HG03066 (cell line): ENCODE results near the gene NOXO1.
"Not testable (repeated sequence)": the region's sequence is repeated elsewhere in the genome, so short reads cannot be mapped to it uniquely, and the experiment has no call there.

Experiments used
- ATAC-seq: cut with Tn5 transposase; IDR thresholded peaks from one replicate; pipeline ENCODE4 v1.9.1; 2021; ENCODE audit warnings: low read depth; ENCODE audit not compliant: unreplicated experiment

Gene NOXO1

GRCh38 chr16:2013527-2013926 is 32.3 kb upstream of the NOXO1 start:
- ATAC-seq: no peak

DNA sequence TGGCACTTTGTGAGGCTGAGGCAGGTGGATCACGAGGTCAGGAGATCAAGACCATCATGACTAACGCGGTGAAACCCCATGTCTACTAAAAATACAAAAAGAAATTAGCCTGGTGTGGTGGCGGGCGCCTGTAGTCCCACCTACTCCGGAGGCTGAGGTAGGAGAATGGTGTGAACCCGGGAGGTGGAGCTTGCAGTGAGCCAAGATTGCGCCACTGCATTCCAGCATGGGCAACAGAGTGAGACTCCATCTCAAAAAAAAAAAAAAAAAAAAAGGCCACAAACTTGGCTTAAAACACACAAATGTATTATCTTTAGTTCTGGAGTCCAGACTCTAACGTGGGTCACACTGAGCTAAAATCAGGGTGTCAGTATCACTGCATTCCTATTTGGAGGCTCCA is 30.5 kb upstream of the NOXO1 start:
- not testable (repeated sequence) for ATAC-seq

DNA sequence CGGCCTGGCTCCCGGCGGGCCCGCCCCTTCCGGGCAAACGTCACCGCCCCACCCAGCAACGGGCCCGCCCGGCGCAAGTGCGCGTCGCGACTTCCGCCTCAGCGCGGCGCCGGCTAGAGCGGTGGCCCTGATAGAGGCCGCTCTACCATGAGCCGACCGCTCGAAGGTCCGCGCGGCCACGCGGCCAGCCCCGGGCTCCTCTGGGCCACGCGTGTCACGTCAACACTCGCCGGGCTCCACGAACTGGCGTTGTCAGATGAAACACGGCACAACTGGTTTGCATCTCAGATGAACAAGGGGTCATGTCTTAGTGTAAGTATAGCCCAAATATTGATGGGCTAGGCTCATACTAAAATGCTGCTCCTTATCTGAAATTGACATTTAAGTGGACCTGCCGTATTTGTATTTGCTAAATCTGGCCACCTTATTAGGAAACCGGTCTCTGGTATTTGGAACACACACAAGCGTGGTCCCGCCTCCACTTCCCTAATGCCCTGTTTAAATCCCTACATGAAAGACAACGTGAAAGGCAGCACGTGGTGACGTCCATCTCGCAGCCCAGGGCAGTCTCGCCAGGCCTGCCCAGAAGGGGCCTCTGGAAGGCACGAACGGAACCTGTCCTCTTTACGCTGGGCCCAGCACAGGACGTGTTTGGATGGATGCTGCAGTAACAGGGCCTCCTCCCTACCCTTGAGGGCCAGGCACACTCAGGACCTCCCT is 28.7 kb upstream of the NOXO1 start, which contains the start of gene ZNF598:
Gene ZNF598 (minus strand): TSS at position 31 of the 720 bp plus-strand sequence.
- ATAC-seq: peak; percentile 75

DNA sequence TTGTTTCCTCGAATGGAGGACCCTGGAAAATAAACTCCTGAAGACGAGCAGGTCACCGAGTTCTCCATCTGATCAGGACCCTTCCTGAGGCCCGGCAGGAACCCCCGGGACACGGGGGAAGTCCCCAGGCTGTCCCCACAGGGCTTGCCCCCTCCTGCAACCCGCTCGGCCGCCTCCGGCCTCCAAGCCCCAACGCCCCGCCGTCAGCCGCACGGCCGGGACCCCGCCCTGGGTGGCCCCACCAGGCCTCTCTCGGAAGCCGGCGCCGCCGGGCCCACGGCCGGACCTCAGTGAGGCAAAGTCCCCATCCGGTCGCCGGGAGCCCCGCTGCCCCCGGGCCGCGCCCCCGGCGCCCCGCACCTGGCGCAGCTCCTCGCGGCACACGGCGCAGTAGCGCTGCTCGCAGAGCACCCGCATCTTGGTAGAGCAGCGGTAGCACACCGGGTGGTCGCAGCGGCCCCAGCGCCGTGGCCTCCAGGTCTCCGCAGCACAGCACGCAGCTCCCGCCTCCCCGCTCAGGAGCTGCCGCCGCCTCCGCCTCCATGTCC is 28.0 kb upstream of the NOXO1 start:
- ATAC-seq: peak; percentile 16

GRCh38 chr16:2008631-2009163 is 27.4 kb upstream of the NOXO1 start:
- ATAC-seq: peak; percentile 15

DNA sequence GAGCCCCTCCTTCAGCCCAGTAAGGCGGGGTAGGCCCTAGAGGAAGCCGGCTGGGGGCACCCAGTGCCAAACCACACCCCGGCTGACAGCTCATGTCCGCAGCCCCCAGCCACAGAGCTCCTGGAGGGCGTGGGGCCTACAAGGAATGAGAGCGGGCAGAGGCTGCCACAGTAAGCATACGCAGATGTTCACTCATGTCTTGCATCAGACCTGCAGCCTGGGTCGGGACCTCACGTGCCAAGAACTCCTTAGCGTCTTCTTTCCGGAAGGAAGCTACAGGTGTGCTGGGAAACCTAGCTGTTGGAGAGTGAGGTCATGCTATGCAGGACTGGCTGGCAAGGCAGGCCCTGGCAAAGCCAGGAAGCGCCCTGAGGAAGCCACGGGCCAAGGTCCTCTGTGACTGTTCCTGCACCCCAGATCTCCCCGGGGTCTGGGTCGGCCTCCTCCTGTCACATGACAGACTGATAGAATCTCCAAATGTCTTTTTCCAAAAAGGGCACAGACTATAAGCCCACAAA is 26.8 kb upstream of the NOXO1 start:
- ATAC-seq: no peak

- ATAC-seq: no peak
These were observed 26.0 kb upstream of the NOXO1 start for GRCh38 chr16:2007081-2007836.

DNA sequence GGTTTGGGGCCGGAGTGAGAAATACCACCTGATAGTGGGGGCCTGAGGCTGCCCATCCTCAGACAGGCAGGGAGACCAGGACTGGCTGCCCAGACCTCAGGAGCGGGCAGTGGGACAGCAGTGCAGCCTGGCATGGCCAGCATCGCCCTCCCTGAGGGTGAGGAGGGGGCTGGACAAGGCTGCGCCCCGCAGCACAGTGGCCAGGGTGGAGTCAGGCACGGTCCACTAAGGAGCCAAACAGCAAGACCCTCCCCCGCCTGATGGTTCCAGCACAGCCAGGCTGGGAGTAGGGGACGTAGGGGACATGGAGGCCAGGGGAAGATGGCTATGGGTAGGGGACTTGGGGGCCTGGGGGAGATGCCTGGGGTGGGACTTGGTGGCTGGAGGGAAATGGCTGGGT is 25.0 kb upstream of the NOXO1 start:
- ATAC-seq: no peak

DNA sequence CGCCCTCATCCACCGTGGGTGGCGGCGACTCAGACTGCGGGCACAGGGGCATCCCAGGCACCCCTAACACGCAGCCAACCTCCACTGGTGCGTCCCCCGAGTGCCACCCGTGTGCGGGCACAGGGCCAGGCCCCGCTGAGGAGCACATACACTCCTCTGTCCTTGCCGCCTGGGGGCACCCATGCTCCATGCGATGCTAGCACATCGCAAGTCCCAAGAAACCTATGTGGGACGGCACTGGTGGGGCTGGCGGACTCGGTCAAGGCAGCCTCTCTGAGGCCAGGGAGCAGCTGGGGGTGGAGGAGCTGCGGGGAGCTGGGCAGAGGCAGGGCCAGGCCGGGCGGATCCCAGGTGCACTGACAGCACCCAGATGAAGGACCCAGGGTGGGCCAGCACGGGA is 24.4 kb upstream of the NOXO1 start:
- no peak for ATAC-seq

GRCh38 chr16:2004795-2005517 is 23.7 kb upstream of the NOXO1 start:
- no peak for ATAC-seq

- ATAC-seq: no peak
These were observed 22.8 kb upstream of the NOXO1 start for GRCh38 chr16:2003827-2004641.

DNA sequence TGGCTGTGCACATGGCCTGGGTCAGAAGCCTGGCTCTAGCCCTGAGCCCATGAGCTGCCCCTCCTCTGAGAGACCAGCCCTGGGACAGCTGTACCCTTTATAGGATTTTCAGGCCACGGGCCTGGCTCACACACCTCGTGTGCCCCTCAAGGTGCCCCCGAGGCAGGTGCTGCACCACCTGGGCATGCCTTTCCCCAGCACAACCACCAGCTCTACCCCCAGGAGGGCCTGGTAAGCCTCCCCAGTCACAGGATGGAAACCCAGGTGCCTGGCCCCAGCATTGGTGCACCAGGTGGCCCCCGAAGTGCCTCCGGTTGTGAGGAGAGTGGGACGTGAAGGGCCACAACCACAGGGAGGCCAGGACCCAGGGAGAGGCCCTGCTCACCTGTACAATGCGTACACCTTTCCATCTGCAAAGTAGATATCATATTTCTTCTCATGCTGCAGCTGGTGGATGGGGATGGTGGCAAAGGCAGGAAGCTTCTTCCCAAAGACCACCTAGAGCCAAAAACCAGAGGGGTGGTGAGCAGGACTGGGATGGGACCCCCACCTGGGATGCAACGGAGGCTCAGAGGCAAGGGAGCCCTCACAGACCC is 22.1 kb upstream of the NOXO1 start:
- ATAC-seq: no peak

- ATAC-seq: no peak
These were observed 21.3 kb upstream of the NOXO1 start for GRCh38 chr16:2002406-2003230.

DNA sequence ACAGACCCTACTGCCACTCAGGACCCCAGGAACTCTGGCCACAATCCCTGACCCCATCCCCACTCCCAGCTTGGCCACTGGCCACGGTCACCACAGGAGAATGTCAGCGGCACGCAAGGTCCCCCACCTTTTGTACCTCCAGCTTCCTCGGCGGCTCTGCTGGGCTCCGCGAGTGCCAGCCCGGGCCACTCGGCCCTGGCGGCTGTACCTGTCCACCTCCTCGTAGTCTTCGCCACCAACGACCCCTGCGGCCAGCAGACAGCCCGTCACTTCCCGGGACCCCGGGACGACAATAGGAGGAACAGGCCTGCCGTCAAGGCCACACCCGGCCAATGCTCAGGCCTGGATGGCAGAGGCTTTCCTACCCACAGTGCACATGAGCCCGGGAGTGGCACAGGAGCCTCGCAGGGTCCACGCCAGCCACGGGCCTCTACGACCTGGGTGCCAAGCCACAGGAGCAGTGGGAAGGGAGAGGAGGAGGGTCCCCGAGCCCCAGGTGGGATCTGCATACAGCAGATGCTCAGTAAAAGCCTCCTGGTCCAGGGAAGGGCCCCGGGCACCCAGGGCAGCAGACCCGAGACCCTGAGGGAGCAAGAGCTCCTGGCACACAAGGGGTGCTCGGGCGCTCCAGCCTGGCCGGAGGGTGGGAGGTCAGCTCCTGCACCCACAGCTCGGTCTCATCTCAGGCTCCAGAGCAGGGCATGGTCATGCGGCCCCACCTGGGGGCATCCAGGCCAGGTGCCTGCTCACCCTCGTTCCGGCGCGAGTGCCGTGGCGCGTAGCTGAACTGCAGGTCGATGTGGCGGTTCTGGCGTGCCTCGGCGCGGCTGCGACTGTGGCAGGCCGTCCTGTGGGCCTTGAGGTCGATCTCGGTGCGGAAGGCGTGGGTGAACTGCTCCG is 20.4 kb upstream of the NOXO1 start:
- no peak for ATAC-seq

DNA sequence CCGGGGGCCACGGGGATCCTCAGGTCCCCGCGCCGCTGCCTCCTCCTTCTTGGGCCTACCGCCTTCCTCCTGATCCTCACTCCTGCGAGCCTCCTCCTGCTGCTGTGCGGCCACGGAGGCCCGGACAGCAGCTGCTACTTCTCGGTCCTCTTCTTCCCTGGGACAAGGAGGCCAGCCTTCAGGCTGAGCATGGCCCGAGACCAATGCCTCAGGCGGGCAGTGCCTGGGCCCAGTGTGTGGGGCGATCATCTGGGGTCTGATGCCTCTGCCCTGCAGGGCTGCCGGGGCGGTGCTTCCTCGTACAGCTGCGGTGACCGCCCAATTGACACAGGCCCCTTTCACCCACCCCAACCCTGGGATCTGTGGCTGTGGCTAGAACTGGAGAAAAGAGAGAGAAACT is 19.8 kb upstream of the NOXO1 start:
- ATAC-seq: no peak

- no peak for ATAC-seq
These were observed 18.7 kb upstream of the NOXO1 start for GRCh38 chr16:1999866-2000514.
